HG02642 (cell line): ENCODE results near the gene TDRD9.
A peak's percentile ranks its signal among the peaks of the same experiment; 100 is the strongest.
"Not testable (repeated sequence)": the region's sequence is repeated elsewhere in the genome, so short reads cannot be mapped to it uniquely, and the experiment has no call there.

Source experiments
- ATAC-seq: cut with Tn5 transposase; IDR thresholded peaks from one replicate; pipeline ENCODE4 v1.9.1; 2021; ENCODE audit warnings: mild to moderate bottlenecking; ENCODE audit not compliant: unreplicated experiment, poor library complexity

Gene TDRD9

DNA sequence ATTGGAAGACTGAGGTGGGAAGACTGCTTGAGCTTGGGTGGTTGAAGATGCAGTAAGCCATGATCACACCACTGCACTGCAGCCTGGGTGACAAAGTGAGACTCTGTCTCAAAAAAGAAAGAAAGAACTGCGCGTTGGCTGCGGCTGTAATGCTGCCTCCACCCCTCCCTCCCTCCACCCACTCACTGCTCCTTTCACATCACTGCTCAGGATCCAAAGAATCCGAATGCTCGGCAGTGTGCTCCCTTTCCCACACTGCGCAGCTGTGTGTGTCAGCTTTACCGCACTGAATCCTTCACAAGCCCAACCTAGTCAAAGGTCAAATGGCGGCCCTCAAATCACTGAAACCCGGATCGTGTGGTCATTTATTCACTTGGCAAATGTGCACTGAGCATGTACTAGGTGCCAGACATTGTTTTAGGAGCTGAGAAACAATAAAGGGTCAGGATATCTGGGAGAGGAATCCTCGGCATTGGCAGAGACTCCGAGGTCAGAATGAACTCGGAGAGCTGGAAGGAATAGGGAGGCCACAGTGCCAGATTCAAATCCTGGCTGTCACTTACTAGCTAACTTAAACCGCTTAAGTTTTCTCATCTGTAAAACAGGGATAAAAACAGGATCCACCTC, 11.5 kb upstream of the TDRD9 start:
- no peak for ATAC-seq

DNA sequence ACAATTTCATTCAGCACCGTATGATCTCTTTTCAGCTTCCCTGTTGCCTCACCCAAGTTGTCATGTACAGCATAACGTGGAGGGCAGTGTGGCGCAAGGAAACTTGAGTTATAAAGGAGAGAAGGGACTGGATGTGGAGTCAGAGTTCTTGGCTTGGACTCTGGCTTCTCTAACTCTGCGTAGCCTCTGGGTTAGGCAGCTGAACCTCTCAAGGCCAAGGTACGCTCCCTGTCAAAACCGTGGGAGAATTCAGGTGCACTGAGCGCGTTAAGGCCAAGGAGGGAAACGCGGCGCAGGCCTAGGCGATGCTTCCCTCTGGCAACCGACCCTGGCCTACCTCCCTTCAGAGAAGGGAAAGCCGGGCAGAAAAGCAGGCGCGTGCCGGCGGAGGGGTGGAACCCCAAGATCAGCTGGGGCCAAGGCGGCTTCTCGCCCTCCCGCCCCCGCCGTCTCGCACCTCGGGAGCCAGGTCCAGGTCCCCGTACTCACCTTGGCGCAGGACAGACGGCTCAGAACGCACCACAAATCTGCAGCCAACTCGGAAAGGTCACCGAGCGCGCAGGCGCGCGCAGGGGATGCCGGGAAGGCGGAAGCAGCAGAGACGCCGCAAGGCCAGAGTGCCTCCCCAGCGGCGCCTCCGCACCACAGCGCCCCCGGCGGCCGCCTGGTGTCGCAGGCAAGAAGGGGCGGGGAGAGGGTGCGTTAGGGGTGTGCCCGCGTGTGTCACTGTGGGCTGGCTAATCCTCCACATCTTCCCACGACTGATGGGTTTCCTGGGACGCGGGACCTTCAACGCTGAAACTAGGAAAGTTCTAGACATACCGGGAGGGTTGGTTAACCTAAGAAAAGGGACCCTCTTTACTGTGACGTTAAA, 7.0 kb upstream of the TDRD9 start:
- peak; percentile 98 for ATAC-seq

DNA sequence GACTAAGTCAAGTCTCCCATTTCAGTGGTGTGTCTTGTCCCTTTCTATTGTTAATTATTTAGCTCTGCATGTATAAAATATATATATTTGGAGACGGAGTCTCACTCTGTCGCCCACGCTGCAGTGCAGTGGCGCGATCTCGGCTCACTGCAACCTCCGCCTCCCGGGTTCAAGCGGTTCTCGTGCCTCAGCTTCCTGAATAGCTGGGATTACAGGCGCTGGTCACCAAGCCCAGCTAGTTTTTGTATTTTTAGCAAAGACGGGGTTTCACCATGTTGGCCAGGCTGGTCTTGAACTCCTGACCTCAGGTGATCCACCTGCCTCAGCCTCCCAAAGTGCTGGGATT, 6.4 kb upstream of the TDRD9 start:
- not testable (repeated sequence) for ATAC-seq

DNA sequence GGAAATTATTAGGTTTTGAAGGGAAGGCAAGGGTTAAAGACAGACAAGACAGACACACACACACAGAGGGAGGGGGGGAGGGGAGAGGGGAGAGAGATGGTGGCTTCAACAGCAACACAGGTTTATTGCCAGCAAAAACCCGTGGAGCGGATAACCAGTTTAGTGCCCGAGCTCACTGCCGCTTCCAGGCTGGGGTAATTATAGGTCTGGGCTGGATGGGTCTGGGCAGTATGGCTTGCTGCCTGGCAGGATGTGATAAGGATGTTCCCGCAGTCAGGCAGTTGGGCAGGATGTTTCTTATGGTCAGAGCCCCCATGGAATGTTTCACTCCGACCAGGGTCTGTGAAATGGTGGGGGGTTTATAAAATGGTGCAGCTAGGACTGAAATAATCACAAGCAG, 4.4 kb upstream of the TDRD9 start:
- ATAC-seq = no peak

DNA sequence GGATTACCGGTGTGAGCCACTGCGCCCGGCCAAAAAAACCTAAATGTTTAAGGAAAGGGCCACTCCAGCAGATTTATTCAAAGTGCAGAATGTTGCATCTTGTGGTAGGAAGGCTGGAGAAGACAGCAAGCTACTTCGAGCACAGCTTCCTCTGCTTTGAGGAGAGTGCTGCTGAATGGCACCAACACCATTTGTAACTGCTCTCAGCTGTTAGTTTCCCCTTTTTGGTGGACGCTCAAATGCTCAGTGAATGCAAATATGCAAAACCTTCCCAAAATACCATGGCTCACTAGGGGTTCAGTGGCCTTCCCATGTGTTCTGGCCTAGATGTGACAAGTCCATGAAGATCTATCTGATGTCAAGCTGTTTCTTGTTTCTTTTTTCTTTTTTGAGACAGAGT, 2.9 kb upstream of the TDRD9 start:
- ATAC-seq = no peak

DNA sequence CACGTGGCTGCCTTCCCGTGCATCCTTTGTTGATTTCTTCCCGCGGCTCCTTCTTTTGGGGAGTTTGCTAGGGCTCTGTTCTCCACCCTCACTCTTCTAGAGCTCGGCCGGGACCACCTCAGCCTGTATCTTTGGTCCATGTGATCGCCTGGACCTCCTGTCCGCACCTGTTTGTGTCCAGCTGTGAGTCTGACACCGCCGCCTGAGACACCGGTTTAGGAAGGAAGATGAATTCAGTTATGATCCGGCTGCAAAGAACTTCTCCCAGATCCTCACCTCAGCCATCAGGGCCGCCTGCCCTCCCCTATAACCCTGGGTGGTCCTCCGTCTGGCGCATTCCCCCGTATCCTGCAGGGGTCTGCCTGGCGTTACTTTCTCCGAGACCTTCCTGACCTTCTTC, 690 bp upstream of the TDRD9 start:
- no peak for ATAC-seq

DNA sequence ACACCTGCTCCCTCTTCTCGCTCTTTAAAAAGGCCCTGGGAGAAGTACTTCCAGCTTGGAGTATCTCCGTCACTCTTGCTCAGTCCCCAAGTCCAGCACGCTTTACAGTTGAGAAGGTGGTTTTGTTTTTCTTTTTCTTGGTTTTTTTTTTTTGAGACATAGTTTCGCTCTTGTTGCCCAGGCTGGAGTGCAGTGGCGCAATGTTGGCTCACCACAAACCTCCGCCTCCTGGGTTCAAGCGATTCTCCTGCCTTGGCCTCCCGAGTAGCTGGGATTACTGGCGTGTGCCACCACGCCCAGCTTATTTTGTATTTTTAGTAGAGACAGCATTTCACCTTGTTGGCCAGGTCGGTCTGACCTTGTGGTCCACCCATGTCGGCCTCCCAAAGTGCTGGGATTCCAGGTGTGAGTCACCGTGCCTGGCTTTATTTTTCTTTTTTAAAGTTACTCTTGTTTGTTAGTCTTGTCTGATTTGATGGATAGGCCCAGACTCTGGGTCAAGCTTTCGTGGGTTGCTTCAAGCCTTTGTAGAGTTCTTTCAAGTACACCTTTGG, 1.9 kb downstream of the TDRD9 start:
- ATAC-seq = no peak

DNA sequence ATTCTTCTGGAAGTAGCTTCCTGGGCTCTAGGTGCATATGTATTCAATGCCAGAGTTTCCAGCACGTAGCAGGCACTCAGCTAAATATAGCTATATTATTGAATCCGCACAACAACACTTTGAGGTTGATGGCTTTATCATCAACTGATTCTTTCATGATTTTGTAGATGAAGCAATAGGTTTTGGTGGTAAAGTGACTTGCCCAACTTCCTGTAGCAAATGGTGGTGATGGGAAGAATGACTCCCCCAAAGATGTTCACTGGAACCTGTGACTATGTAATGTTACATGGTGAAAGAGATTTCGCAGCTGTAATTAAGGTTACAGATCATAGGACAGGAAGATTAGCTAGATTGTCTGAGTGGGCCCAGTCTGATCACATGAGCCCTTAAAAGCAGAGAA, 3.2 kb downstream of the TDRD9 start:
- ATAC-seq = no peak

DNA sequence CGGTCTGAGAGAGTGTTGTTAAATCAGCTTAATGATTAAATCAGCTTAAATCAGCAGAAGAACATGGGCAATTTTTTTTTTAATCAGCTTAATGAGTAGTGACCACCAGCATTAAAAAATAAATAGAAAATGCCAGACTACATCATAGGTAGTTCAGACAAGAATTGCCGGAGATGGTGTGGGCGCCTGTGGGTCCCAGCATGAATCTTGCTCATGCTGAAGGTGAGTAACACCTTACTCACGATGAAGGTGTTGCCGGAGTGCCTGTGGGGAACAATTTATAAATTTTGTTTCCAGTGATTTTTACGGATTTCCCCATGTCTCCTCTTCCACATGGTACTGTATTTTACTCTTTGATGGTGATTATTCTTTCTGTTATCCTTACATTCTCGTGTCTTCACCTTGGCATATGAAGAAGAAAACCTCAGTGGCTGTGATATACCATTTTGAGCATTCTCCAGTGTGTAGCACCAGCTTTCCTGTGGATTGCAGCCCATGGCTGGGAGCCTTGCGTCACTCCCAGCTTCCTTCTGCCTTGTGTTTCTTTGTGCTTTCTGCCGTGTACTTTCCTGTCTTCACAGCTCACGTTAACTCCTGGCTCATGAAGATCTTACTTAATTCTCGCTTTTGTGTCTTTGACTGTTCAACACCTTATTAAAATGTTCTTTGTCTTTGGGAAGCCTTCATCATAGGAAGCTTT, 4.7 kb downstream of the TDRD9 start:
- ATAC-seq = no peak

DNA sequence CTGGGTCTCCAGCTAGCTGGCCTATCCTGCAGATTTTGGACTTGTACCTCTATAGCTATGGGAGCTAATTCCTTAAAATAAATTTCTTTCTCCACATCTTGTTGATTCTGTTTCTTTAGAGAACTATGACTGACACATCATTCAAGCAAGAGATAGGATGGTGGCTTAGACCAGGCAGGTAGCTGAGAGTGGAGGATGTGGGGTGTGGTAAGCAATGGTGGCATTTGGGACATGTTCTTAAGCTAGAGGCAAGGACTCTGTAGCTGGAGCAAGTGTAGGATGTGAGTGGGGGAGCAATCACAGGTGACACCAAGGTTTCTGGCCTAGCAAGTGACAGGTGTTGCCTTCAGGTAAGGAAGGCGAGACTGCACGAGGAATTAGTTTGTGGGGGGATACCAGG, 6.8 kb downstream of the TDRD9 start:
- no peak for ATAC-seq

DNA sequence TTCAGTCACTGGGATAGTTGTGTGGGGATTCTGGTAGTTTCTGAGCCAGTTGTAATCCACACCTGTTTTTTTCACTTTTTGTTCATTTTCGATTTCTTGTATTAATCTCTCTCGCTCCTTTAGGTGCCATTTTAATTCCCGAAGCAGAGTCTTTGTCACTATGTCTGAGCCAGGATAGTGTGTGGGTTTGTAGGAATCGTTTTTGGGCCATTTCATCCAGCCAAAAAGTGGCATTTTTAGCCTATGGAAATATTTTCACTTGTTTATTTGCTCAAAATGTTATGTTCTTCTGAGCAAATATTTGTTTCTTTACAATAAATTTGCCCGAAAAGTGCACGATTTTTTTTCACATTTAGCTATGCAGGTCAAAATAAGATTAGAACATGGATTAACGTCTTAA, 13.2 kb downstream of the TDRD9 start:
- no peak for ATAC-seq

DNA sequence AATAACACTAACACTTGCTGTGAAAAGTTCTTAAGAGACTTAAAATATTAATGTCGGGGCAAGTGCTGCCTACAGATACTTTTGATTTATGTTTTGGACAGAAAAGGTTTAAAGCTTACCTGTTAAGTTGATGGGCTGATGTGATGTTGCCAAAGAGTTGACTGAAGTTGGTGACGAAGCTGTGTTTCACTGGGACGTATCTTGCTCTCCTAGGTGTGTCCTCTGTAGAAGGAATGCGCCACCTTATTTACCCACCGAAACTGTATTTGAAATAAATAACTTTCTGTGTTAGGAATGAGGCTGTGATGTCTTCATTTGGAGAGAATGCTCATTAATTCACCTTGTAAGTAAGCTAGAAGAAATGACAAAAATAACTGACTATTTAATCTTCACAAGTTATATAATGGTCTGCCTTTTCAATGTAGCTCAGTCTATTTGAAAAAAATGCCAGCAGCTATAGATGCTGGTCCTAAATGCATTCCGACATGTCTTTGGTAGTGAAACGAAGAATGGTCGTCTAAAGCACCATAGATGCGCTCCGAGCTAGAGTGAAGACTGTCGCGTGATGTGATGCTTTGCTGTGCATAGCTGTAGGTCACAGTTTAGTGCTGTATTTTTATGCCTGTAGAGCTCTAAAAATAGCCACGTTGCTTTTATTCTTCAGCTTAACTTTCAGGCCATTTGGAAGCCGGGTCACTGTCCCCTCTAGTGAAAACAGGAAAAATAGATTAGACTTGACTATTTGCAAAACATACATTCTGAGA, 13.9 kb downstream of the TDRD9 start, which contains the start of gene RD3L:
Gene RD3L, minus strand, starts transcription at position 557 of the 764 bp plus-strand sequence. CDS start 834 bp downstream, outside the sequence.
- ATAC-seq = no peak

DNA sequence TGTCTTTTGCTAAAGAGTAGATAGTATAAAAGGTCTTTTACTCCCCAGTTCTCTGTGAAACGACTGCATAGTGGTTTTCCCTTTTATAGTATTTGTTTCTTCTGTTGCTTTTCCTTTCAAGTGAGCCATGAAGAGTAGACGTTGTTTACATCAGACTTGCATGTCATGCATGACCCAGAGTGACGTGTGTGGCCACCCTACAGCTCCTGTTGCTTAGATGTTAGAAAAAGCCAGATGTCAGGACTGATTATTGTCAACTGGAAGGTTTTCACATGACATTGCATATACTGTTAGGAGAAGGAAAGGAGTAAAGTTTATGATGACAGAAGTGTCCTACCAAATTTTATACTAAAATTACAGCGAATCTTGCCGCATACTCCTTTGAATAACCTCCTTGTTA, 15.4 kb downstream of the TDRD9 start:
- no peak for ATAC-seq

DNA sequence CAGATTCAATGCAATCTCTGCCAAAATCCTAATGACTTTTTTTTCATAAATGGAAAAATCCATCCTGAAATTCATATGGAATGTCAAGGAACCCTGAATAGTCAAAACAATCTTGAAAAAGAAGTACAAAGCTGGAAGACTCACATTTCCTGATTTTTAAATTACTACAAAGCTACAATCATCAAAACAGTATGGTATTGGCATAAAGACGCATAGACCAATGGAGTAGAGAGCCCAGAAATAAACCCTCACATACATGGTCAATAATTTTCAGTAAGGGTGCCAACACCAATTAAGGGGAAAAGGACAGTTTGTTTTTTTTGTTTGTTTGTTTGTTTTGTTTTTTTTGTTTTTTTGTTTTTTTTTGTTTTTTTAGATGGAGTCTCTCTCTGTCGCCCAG, 18.7 kb downstream of the TDRD9 start:
- no peak for ATAC-seq

DNA sequence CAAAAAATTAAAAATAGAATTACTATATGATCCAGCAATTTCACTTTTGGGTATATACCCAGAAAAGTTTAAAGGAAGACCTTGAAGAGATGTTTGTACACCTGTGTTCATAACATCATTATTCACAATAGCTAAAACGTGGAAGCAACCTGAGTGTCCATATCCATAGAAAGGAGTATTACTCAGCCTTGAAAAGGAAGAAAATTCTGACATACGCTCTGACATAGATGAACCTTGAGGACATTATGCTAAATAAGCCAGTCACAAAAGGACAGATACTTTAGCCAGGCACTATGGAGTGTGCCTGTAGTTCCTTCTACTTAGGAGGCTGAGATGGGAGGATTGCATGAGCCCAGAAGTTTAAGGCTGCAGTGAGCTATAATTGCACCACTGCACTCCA, 20.2 kb downstream of the TDRD9 start:
- no peak for ATAC-seq

DNA sequence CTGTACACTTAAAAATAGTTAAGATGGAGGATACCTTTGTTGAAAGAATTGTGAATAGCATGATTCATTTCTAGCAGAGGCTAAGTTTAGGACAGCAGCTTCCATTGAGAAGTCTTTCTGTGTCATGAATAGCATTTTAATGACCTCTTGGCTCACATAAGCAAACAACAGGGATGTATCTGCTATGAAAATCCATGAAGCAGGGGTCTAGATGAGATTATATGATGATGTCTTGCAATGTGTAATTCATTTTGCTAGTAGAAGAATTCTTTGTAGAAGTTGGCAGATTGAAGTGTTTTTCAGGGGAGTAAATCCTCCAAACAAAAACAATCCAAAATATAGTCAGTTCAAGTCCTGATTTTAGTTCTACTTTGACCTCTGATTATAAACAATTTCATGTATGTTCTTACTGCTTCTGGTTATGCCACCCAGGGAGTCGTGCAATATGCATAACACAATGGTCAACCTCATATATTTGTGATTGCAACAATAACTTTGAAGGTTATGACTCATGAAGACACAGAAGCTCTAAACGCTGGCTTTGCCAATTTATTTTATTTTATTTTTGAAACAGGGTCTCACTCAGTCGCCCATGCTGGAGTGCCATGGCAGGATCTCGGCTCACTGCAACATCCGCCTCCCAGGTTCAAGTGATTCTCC, 21.0 kb downstream of the TDRD9 start:
- no peak for ATAC-seq

DNA sequence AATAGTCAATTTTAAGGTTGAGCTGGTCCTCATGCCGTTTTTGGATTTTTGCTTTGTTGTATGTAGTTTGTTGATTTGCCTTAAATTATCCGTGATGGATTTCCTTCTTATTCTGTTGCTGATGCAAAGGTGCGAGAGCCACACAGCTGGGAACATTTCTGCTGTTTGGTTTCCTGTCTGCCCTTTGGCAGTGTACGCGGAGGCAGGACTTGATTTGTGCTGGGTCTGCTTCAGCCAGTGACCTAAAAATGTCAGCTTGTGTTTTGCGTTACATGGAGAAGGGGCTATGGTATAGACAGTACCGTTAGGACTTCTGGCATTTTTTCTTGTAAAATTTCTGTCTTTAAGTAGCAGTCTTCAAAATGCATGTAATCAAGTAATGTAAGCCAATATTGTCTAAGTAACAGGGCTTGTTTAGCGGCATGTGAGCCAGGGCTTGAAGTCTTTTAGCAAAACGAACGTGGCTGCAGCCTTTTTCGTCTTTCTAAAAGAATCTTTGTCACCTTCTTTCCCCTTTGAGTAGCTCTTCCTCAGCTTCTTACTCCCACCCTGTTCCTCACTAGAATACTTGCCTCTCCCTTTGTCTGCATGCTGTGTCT, 32.3 kb downstream of the TDRD9 start:
- ATAC-seq = no peak

DNA sequence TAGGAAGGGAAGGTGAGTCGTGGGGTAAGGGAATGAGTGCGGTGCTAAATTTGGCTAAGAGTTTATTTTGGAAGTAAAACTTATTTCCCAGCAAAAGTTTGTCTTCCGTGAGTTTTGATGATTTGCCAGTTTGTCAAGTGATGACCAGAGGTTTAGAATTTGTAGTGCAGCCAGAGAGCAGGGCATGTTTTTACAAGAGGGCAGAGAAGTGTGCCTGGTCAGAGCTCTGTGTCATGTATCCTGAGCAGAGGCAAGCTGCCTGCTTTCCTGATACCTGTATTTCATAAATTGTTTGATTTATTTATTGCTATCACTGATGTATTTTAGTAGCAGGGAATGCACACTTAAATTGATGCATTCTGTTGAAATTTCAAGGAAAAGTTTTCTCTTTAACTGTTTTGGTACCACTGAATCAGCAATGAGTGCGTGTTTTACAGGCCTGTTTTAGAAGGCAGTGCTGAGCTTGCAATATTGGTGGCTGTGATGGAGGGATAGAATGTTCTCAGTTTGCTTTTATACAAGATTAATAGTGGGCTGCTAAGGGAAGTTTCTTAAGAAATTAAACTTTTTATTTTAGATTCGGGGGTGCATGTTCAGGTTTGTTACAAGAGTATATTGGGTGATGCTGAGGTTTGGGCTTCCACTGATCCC, 33.8 kb downstream of the TDRD9 start:
- ATAC-seq = no peak

DNA sequence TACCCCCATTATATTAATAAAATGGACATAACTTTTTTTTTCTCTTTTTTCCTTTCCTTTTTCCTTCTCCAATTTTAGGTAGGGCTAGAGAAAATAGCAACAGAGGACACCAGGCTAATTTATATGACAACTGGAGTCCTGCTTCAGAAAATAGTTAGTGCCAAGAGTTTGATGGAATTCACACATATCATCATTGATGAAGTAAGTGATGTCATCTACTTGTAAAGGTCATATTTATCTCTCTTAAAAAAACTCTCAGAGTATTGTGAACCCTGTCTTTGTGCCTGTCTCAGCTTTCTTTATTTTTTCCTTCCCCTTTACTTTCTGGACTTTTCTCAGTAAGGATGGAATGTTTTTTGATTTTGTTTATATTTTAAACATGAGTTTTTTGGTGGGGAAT, 38.4 kb downstream of the TDRD9 start:
- ATAC-seq = no peak
